RWPE2 (cell line): Measurements from ENCODE around the gene TK2.

Source experiments
- ATAC-seq: fragments of 200-7000 bp; cut with Tn5 transposase; 3 replicates; pipeline ENCODE4 v1.9.1; 2021; ENCODE audit warnings: low read depth
- DNase-seq: peaks from one replicate; pipeline ENCODE4 v3.0.0-alpha.2; 2020; ENCODE audit warnings: low spot score
- H3K27ac ChIP-seq: fragments of 450-650 bp; 2 replicates; pipeline ENCODE4 v1.5.1; 2017; ENCODE audit warnings: mild to moderate bottlenecking; ENCODE audit not compliant: poor library complexity, severe bottlenecking
- H3K27me3 ChIP-seq: fragments of 250-450 bp; sonication (Bioruptor Pico); 2 replicates; pipeline ENCODE4 v1.5.1; 2021; ENCODE audit warnings: mild to moderate bottlenecking, moderate library complexity; ENCODE audit not compliant: insufficient read depth, poor library complexity, severe bottlenecking
- H3K36me3 ChIP-seq: fragments of 250-450 bp; sonication (Bioruptor Pico); 2 replicates; pipeline ENCODE4 v1.5.1; 2020; ENCODE audit warnings: low read depth, mild to moderate bottlenecking, moderate library complexity
- H3K4me1 ChIP-seq: fragments of 250-450 bp; sonication (Bioruptor Pico); 2 replicates; pipeline ENCODE4 v1.5.1; 2021; ENCODE audit warnings: mild to moderate bottlenecking, moderate library complexity; ENCODE audit not compliant: insufficient read depth, poor library complexity, severe bottlenecking
- H3K4me3 ChIP-seq: fragments of 250-450 bp; sonication (Bioruptor Pico); 2 replicates; pipeline ENCODE4 v1.5.1; 2021; ENCODE audit warnings: mild to moderate bottlenecking, moderate library complexity; ENCODE audit not compliant: severe bottlenecking
- H3K9me3 ChIP-seq: fragments of 250-450 bp; sonication (Bioruptor Pico); 2 replicates; pipeline ENCODE4 v1.5.1; 2021; ENCODE audit warnings: mild to moderate bottlenecking, moderate library complexity; ENCODE audit not compliant: severe bottlenecking
- TF ChIP-seq, protein P1 (sequence below): fragments of 450-650 bp; IDR thresholded peaks from one replicate; pipeline ENCODE4 v1.5.1; 2017; ENCODE audit warnings: mild to moderate bottlenecking, moderate library complexity; ENCODE audit not compliant: poor library complexity, severe bottlenecking

TK2 gene

DNA sequence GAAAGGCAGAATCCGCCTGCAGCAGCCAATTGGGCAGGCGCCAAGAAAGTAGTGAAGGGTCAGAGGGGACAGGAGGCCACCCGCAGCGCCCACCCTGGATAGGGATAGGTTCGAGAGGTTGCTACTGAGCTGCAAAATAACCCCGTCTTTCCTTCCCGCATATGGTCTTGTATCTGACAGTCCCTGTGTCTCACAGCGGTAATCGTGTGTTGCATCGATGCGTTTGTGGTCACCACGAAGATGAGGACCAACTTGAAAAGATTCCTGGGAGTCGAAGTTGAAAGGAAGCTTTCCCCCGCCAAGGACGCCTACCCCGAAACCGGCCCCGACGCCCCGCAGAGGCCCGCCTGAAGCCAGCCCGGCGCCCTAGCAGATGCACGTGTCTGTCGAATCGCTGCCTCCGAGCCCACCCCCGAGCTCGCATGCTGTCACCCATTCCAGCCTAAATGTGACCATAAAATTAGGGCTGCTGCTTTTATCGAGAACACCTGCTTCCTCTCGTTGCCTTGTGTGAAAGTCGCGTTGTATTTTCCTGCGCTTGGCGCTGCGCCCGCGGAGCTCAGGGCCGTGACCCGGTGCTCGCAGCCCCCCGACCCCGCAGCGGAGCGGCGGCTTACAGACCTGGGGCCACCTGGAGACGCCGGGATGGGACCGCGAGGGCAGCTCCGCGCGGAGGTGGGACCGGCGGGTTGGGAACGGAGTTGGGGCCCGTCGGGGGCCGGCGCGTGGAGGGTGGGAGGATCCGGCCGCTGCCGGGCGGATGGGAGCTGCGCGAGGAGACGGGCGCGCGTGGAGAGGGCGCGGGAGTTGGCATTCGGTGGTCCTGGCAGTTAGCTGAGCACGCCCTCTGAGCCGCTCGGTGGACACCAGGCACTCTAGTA lies 29.0 kb upstream of the TK2 start, which contains the start of gene CMTM2:
Gene CMTM2 (plus strand): TSS at position 813 of the 881 bp plus-strand sequence. CDS start 145 bp downstream, outside the sequence.
- Histone ChIP-seq H3K9me3 (no peaks in the 10 kb centered on the region), H3K27ac (peak within 1 kb of the TSS; percentile 13), H3K36me3 (no peaks in the 10 kb centered on the region), H3K4me1 (peaks cover 17% of the 10 kb centered on the region), H3K27me3 (no peaks in the 10 kb centered on the region), H3K4me3 (no peak within 1 kb of the TSS)
- DNase-seq = peak; percentile 62
- TF ChIP-seq, protein P1, sequence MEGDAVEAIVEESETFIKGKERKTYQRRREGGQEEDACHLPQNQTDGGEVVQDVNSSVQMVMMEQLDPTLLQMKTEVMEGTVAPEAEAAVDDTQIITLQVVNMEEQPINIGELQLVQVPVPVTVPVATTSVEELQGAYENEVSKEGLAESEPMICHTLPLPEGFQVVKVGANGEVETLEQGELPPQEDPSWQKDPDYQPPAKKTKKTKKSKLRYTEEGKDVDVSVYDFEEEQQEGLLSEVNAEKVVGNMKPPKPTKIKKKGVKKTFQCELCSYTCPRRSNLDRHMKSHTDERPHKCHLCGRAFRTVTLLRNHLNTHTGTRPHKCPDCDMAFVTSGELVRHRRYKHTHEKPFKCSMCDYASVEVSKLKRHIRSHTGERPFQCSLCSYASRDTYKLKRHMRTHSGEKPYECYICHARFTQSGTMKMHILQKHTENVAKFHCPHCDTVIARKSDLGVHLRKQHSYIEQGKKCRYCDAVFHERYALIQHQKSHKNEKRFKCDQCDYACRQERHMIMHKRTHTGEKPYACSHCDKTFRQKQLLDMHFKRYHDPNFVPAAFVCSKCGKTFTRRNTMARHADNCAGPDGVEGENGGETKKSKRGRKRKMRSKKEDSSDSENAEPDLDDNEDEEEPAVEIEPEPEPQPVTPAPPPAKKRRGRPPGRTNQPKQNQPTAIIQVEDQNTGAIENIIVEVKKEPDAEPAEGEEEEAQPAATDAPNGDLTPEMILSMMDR = no peak
- ATAC-seq = no peak

DNA sequence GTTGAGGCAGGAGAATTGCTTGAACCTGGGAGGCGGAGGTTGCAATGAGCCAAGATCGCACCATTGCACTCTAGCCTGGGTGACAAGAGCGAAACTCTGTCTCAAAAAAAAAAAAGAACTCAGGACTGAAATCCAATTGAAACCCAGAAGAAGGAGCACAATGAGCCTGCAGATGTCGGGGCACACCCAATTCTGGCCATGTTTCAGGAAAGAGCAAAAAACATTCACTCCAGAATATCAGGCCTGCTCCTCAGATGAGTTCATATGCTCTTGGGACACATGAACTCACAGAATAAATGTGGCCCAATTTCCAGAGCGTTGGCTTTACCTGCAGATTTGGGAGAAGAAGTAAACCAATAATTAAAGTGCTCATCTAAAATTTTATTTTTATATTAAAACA lies 26.4 kb upstream of the TK2 start:
- H3K4me1 ChIP-seq = peaks cover 12% of the 10 kb centered on the region
- no peaks in the 10 kb centered on the region for H3K9me3 ChIP-seq
- TF ChIP-seq, protein P1 = no peak
- DNase-seq = no peak
- H3K4me3 ChIP-seq = no peak overlapping the region
- no peaks in the 10 kb centered on the region for H3K36me3 ChIP-seq
- ATAC-seq = no peak
- no peak overlapping the region for H3K27ac ChIP-seq
- H3K27me3 ChIP-seq = no peaks in the 10 kb centered on the region

DNA sequence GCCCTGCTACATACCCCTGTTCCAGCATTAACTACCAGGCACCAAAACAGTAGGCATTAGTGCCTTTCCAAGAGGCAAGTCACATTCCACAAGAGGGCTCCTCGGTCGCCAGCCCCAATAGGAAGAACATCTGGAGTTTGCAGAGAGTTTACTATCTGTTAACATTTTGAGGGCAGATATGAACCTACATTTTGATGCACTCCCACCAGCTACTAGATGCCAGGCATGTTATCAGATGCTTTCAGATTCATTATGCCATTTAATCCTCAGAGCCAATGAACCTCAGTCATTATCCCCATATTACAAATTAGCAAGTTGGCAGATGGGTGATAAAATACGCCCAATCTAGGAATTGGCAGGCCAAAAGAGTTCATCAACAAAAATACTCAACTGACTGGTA lies 25.1 kb upstream of the TK2 start:
- ATAC-seq = no peak
- H3K27ac ChIP-seq = no peak overlapping the region
- no peak overlapping the region for H3K4me3 ChIP-seq

DNA sequence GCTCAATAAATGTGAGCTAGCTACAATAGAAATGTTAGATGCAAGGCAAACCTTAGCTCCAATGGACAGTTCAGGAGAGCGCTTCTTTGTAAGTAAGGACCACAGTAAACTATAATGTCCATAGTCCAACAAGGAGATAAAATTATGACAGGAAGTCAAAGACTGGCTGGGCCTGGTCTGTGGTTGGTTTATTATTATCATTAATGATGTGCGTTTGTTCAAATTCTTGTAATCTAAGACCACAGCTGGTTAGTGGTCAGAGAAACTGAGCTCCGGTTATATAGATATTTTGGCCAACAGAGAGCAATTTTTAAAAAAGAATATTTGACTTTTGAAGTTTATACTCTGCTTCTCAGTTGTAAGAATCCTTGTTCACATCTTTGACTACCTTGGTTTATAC lies 24.6 kb upstream of the TK2 start:
- no peak for ATAC-seq
- Histone ChIP-seq H3K4me1 (peaks cover 7% of the 10 kb centered on the region), H3K4me3 (no peak overlapping the region), H3K27me3 (no peaks in the 10 kb centered on the region), H3K27ac (no peak overlapping the region), H3K36me3 (peaks cover 3% of the 10 kb centered on the region; the same call in 1 of the 2 replicates), H3K9me3 (no peaks in the 10 kb centered on the region)
- TF ChIP-seq, protein P1 = no peak
- DNase-seq = no peak

More for the DNA sequence above, 25.1 kb upstream of the TK2 start:
- DNase-seq = no peak
- TF ChIP-seq, protein P1 = no peak
- Histone ChIP-seq H3K36me3 (peaks cover under 1% of the 10 kb centered on the region; the same call in 1 of the 2 replicates), H3K27me3 (no peaks in the 10 kb centered on the region), H3K9me3 (no peaks in the 10 kb centered on the region), H3K4me1 (peaks cover 3% of the 10 kb centered on the region)

DNA sequence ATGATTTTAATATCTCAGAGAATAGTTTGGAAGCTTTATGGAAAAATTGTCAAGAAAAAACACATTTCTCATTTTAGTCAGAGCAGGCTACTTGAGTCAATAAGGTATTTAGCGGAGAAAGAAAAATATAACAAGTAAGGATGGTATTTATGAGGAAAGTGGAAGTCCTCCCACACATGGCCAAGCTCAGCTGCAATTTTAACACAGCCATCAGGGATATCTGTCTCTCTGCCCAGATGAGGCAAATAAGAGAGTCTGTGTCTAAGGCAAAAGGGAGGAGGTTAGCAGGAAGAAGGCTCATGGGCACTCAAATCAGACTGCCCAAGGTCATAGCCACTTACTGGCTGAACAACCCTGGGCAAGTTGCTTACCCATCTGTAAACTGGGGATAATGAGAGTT lies 24.2 kb upstream of the TK2 start:
- no peak for DNase-seq
- Histone ChIP-seq H3K27me3 (no peaks in the 10 kb centered on the region), H3K4me3 (no peak overlapping the region), H3K9me3 (no peaks in the 10 kb centered on the region), H3K36me3 (peaks cover 3% of the 10 kb centered on the region; the same call in 1 of the 2 replicates), H3K4me1 (peaks cover 11% of the 10 kb centered on the region), H3K27ac (no peak overlapping the region)
- no peak for ATAC-seq
- TF ChIP-seq, protein P1 = no peak
